Stimulated activated CD8-positive, alpha-beta memory T cell treated with anti-CD3 and anti-CD28 coated beads, Interleukin-15, amount 100 ng/mL, for 4 hours (primary cell): ENCODE measurements around the gene RASSF5.
"Not testable (repeated sequence)": the region's sequence is repeated elsewhere in the genome, so short reads cannot be mapped to it uniquely, and the experiment has no call there.

ENCODE experiments used
- DNase-seq, 2 donors: peaks; one replicate each; pipeline ENCODE4 v3.0.0-alpha.2; 2020; ENCODE audit warnings: low read depth in 2 of 2

The RASSF5 gene

GRCh38 chr1:206476591-206476990, 30.7 kb upstream of the RASSF5 start:
- no peak for DNase-seq

DNA sequence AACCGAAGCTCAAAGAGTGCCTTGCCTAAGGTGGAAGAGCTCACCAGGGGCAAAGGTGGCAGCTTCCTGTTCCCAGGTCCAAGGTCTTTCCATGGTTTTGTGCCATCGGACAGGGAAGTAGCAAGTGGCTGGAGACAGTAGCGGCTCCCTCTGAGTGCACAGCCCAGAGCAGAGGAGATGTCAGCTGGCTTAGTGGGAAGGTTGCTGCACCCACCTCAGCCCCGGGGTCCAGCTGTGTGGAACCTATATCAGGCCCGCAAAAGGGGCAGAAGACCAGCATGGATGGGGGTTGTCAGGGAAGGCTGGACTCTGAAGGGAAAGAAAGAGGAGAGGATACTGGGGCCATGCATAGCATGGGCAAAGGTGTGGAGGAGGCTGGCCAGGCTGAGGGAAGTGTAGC, 30.2 kb upstream of the RASSF5 start:
- no peak for DNase-seq

- DNase-seq: no peak
Measured at GRCh38 chr1:206477581-206478380, 29.6 kb upstream of the RASSF5 start.

DNA sequence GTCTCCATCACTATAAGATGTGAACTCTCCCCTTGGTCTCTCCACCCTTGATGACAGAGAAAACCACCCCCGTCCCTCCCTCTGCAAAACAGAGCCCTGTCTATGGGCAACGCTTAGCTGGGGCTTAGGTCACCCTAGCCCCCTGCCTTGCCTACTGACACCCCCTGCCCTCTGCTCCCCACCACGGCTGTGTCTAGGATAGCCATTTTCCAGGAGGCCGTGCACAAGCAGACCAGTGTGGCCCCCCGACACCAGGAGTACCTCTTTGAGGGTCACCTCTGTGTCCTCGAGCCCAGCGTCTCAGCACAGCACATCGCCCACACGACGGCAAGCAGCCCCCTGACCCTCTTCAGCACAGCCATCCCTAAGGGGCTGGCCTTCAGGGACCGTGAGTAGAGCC, 28.6 kb upstream of the RASSF5 start:
- DNase-seq: no peak

GRCh38 chr1:206479183-206480125, 27.9 kb upstream of the RASSF5 start:
- peak in 1 of 2 donors; percentile 44 for DNase-seq

- DNase-seq: no peak
Measured at GRCh38 chr1:206480211-206480610, 27.1 kb upstream of the RASSF5 start.

DNA sequence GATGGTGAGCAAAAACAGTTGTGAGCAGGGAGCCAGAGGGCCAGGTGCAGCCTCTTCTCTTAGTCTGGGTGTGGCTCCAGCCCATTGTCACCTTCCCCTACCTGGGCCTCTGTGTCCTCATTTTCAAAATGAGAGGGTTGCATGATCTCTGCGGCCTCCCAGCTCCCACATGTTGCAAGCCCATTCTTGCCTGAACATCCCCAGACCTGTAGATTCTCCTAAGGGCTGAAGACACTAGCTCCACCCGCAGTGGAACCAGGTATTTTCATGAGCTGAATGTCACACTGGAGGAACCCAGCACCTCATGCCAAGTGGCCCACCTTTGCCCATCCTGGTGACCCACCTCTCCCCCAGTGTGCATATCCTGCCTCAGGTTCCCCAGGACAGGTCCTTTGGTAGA, 24.7 kb upstream of the RASSF5 start:
- no peak for DNase-seq

- DNase-seq: not testable (repeated sequence)
Measured at GRCh38 chr1:206483864-206484263, 23.5 kb upstream of the RASSF5 start.

DNA sequence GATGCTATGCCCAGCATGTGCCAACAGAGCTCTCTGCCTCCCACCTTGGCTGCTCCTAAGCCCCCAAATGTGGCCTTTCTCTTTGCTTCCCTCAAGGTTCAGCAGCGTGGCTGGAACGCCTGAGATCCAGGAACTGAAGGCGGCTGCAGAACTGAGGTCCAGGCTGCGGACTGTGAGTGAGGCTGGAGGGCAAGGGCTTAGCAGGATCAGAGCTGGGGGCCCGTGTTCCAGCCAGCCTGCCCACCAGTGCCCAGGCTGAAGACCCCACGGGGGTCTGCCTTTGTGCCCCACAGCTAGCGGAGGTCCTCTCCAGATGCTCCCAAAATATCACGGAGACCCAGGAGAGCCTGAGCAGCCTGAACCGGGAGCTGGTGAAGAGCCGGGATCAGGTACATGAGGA, 22.4 kb upstream of the RASSF5 start:
- DNase-seq: no peak

GRCh38 chr1:206486995-206487788, 20.1 kb upstream of the RASSF5 start:
- no peak for DNase-seq

- no peak for DNase-seq
Measured at GRCh38 chr1:206487970-206488369, 19.4 kb upstream of the RASSF5 start.

DNA sequence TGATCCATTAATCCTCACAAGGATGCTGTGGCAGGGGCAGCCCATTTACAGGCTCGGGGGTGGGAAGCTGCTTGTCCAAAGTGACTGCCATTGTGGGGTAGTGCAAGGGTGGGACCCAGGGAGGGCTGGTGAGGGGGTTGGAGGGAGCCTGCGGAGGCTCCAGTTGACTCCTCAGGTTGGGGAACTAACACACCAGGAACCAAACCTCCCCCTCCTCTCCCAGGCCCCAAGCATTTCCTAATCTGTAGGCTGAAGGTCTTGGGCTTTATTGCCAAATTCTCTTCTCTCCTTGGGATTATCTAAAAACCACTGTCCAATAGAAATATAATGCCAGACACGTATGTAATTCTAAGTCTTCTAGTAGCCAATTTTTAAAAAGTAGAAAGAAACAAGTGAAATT, 18.9 kb upstream of the RASSF5 start:
- DNase-seq: no peak

DNA sequence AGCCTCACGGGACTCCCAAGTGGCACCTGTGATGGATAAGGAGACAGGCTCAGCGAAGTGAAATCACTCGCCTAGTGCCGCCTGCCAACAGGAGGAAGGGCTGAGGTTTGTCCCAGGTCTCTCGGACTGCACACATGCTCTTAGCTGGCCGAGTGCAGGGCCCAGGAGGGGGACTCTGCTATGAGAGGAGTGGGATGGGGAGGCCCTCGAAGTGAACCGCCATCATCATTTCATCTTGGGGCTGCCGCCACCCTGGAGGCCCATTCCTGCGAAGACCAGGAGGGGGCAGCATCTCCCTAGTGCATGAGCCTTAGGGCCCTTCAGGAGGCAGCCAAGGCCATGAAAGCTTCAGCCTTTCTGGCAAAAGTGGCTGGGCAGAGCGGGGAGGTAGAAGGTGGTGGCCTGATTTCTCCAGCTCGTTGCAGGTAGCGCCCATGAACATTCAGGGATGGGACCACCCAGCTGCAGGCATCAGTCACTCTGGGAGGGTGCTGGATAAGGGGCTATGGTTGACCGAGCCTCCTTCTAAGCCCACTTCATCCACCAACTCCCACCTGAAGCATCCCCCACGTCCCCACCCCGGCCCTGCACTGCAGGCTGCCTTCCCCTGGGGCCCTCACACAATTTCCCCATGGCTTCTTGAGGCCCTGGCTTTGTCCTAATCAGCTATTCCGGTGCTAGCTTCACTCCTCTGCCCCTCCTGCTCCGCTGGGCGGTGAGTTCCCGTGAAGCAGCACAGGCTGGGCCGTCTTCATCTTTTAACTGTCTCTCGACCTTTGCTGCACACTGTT, 17.2 kb upstream of the RASSF5 start:
- DNase-seq: peak in 1 of 2 donors; percentile 37

DNA sequence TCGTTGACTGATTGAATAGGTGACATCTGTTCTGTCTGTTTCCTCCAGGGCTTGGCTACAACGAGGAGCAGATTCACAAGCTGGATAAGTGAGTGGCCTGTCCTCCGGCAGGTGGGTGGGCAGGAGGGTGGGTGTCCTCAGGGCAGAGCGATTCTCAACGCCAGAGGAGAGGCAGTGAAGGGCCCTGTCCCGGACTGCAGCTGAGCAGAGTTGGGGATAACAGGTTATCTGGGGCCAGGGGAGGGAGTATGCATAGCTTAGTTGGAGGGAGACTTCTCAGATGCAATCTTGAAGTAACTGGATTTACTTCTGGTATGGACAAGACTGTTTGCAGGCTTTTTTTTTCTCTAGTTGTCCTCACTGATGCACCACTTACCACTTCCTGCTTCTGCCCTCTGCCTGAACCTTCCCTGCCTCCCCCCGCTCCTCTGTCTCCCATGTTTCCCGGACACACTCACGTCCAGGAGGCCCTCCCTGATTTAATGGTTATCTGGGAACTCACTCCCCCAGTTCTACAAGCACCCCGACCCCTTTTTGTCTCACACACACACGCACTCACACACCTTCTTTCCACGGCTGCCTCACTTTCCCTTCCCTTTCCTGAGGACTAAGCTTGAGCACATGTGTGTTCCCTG, 16.4 kb upstream of the RASSF5 start:
- DNase-seq: no peak

- no peak for DNase-seq
Measured at GRCh38 chr1:206491616-206492015, 15.7 kb upstream of the RASSF5 start.

GRCh38 chr1:206492589-206492988, 14.7 kb upstream of the RASSF5 start:
- no peak for DNase-seq

DNA sequence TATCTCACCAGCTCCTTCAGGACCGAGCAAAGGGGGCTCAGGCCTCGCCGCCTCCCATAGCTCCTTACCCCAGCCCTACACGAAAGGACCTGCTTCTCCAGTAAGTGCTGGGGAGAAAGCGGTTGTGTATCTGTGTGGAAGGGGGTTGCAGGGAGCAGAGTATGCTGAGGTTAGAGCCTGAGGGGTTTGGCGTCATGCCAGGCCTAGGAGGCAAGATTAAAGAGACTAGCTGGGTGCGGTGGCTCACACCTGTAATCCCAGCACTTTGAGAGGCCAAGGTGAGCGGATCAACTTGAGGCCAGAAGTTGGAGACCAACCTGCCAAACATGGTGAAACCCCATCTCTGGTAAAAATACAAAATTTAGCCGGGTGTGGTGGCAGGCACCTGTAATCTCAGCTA, 14.1 kb upstream of the RASSF5 start:
- DNase-seq: no peak

- no peak for DNase-seq
Measured at GRCh38 chr1:206495011-206495461, 12.3 kb upstream of the RASSF5 start.

GRCh38 chr1:206495493-206496046, 11.8 kb upstream of the RASSF5 start:
- DNase-seq: no peak

GRCh38 chr1:206496131-206496793, 11.1 kb upstream of the RASSF5 start:
- no peak for DNase-seq
